Measurements from ENCODE around the gene NR5A1.

DNA sequence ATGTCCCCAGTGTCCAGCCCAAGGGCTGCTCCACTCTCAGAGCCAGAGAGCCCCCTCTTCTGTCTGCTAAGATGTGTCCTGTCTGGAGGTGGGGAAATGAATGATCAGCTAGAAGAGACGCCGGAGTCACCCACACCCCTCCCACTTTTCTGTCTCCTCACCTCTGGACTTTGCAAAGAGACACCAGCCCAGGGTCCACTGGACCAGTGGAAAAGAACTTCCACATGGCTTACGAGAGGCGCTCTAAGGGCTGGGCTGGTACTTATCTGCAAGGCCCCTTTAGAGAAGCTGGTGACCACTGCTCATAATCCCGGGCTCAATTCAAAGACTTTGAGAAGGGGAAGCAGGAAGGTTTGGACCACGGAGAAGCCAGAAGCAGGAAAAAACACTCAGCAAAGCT is 9.2 kb downstream of the NR5A1 start:
- TF ChIP-seq POLR2A (IDR thresholded peaks at IDR 0.05) (no peak), CTCF (IDR thresholded peaks at IDR 0.05) (no peak), POLR2AphosphoS5 (IDR thresholded peaks at IDR 0.05) (no peak), EP300 (IDR thresholded peaks at IDR 0.05) (no peak)

Data from gastroesophageal sphincter (tissue), 3 donors.